GM19043 (cell line): ENCODE data around the gene LY6G5B.

Experiments
- ATAC-seq: cut with Tn5 transposase; IDR thresholded peaks from one replicate; pipeline ENCODE4 v1.9.1; 2021; ENCODE audit warnings: low read depth; ENCODE audit not compliant: unreplicated experiment

LY6G5B gene

GRCh38 chr6:31711233-31711632 is 41.5 kb downstream of the LY6G5B start:
- no peak for ATAC-seq

GRCh38 chr6:31712296-31712695 is 42.5 kb downstream of the LY6G5B start:
- no peak for ATAC-seq

- ATAC-seq: no peak
These were observed 43.7 kb downstream of the LY6G5B start for GRCh38 chr6:31713465-31713864.

- ATAC-seq: no peak
These were observed 44.4 kb downstream of the LY6G5B start for GRCh38 chr6:31713991-31714684.

GRCh38 chr6:31715022-31715958 is 45.5 kb downstream of the LY6G5B start, which contains the start of gene LY6G6D:
Gene LY6G6D, plus strand, starts transcription at chr6:31715348. Its CDS starts 8 bp downstream, at chr6:31715356.
- no peak for ATAC-seq

- ATAC-seq: no peak
These were observed 47.9 kb downstream of the LY6G5B start for GRCh38 chr6:31717499-31718222.

- ATAC-seq: no peak
These were observed 48.5 kb downstream of the LY6G5B start for GRCh38 chr6:31718265-31718664.

- no peak for ATAC-seq
These were observed 49.2 kb downstream of the LY6G5B start for GRCh38 chr6:31719001-31719400.

- ATAC-seq: no peak
These were observed 50.5 kb downstream of the LY6G5B start for GRCh38 chr6:31720196-31720770.

GRCh38 chr6:31721351-31722020 is 51.7 kb downstream of the LY6G5B start, which contains the start of gene LY6G6C:
Gene LY6G6C, minus strand, starts transcription at chr6:31721746. Its CDS starts 67 bp downstream, at chr6:31721679.
- ATAC-seq: no peak

- no peak for ATAC-seq
These were observed 52.4 kb downstream of the LY6G5B start for GRCh38 chr6:31722173-31722572.
